IgD-negative memory B cell (primary cell): ENCODE data around the gene GMFB. TPM values are rescaled to one million over a fixed set of nuclear protein-coding genes. Genes with fewer than 3 reads are reported as not detected.
"Not testable (repeated sequence)": the region's sequence is repeated elsewhere in the genome, so short reads cannot be mapped to it uniquely, and the experiment has no call there.

Experiments used
- H3K27ac Mint-ChIP-seq, 3 donors: one replicate each; pipeline ENCODE4 v1.8.0; 2020 to 2022; ENCODE audit warnings: mild to moderate bottlenecking in 3 of 3, mixed read lengths in 3 of 3, moderate library complexity in 1 of 3
- H3K27me3 Mint-ChIP-seq: one replicate; pipeline ENCODE4 v1.8.0; 2021; ENCODE audit warnings: mixed read lengths
- H3K36me3 Mint-ChIP-seq: one replicate; pipeline ENCODE4 v1.8.0; 2020; ENCODE audit warnings: mild to moderate bottlenecking, mixed read lengths
- H3K4me1 Mint-ChIP-seq, 3 donors: one replicate each; pipeline ENCODE4 v1.8.0; 2020 to 2022; ENCODE audit warnings: mixed read lengths in 3 of 3, mild to moderate bottlenecking in 1 of 3
- H3K4me3 Mint-ChIP-seq, 4 donors: one replicate each; pipeline ENCODE4 v1.8.0; 2020 to 2022; ENCODE audit warnings: mild to moderate bottlenecking in 4 of 4, mixed read lengths in 4 of 4, moderate library complexity in 3 of 4
- H3K9me3 Mint-ChIP-seq, 3 donors: one replicate each; pipeline ENCODE4 v1.8.0; 2020 to 2021; ENCODE audit warnings: mixed read lengths in 3 of 3, mild to moderate bottlenecking in 1 of 3
- polyA plus RNA-seq: library from polyadenylated mRNA; unstranded; fragments of 300-500 nt; fragmentation: Illumina TruSeq; gene quantifications from one replicate; pipeline ENCODE4 v1.2.3, GENCODE V29; 2021

GMFB gene
- polyA plus RNA-seq, 1 donor from 2014 or later: 17.8 TPM

- not testable (repeated sequence) for H3K4me3 Mint-ChIP-seq, H3K27me3 Mint-ChIP-seq, H3K27ac Mint-ChIP-seq, H3K4me1 Mint-ChIP-seq, H3K36me3 Mint-ChIP-seq, H3K9me3 Mint-ChIP-seq
Measured at GRCh38 chr14:54458536-54458935, 30.2 kb downstream of the GMFB start.

- peak overlapping the region in 1 of 3 donors; percentile 43 for H3K27ac Mint-ChIP-seq
- no peak overlapping the region for H3K4me3 Mint-ChIP-seq
- H3K4me1 Mint-ChIP-seq: no peaks in the 10 kb centered on the region
- peaks cover 0 to 9% (median 3%) of the 10 kb centered on the region in 3 donors for H3K9me3 Mint-ChIP-seq
- peaks cover 3% of the 10 kb centered on the region for H3K36me3 Mint-ChIP-seq
- no peaks in the 10 kb centered on the region for H3K27me3 Mint-ChIP-seq
Measured at GRCh38 chr14:54457609-54457996, 31.2 kb downstream of the GMFB start.

- not testable (repeated sequence) for H3K9me3 Mint-ChIP-seq, H3K4me1 Mint-ChIP-seq, H3K4me3 Mint-ChIP-seq, H3K27me3 Mint-ChIP-seq, H3K27ac Mint-ChIP-seq, H3K36me3 Mint-ChIP-seq
Measured at GRCh38 chr14:54456820-54457608, 31.8 kb downstream of the GMFB start.

GRCh38 chr14:54455363-54455762 is 33.4 kb downstream of the GMFB start:
- Mint-ChIP-seq H3K9me3 (peaks cover 0 to 9% (median 0%) of the 10 kb centered on the region in 3 donors), H3K4me3 (no peak overlapping the region), H3K4me1 (peaks cover 0 to 6% (median 5%) of the 10 kb centered on the region in 3 donors), H3K36me3 (peaks cover 3% of the 10 kb centered on the region), H3K27ac (no peak overlapping the region), H3K27me3 (no peaks in the 10 kb centered on the region)

GRCh38 chr14:54453990-54454389 is 34.8 kb downstream of the GMFB start:
- H3K36me3 Mint-ChIP-seq, H3K4me1 Mint-ChIP-seq, H3K27ac Mint-ChIP-seq, H3K4me3 Mint-ChIP-seq, H3K27me3 Mint-ChIP-seq, H3K9me3 Mint-ChIP-seq: not testable (repeated sequence)

- H3K27me3 Mint-ChIP-seq: no peaks in the 10 kb centered on the region
- no peak overlapping the region for H3K27ac Mint-ChIP-seq
Measured at GRCh38 chr14:54453252-54453651, 35.5 kb downstream of the GMFB start.

GRCh38 chr14:54451961-54452360 is 36.8 kb downstream of the GMFB start:
- peaks cover 0 to 6% (median 5%) of the 10 kb centered on the region in 3 donors for H3K4me1 Mint-ChIP-seq
- no peak overlapping the region for H3K27ac Mint-ChIP-seq
- no peaks in the 10 kb centered on the region for H3K27me3 Mint-ChIP-seq
- H3K36me3 Mint-ChIP-seq: no peaks in the 10 kb centered on the region
- no peak overlapping the region for H3K4me3 Mint-ChIP-seq
- H3K9me3 Mint-ChIP-seq: no peaks in the 10 kb centered on the region

More at GRCh38 chr14:54453252-54453651, 35.5 kb downstream of the GMFB start:
- no peak overlapping the region for H3K4me3 Mint-ChIP-seq
- no peaks in the 10 kb centered on the region for H3K36me3 Mint-ChIP-seq
- H3K9me3 Mint-ChIP-seq: peaks cover 0 to under 1% (median 0%) of the 10 kb centered on the region in 3 donors
- H3K4me1 Mint-ChIP-seq: peaks cover 0 to 6% (median 5%) of the 10 kb centered on the region in 3 donors

- peaks cover 0 to 6% (median 5%) of the 10 kb centered on the region in 3 donors for H3K4me1 Mint-ChIP-seq
- H3K36me3 Mint-ChIP-seq: no peaks in the 10 kb centered on the region
- no peaks in the 10 kb centered on the region for H3K27me3 Mint-ChIP-seq
- H3K9me3 Mint-ChIP-seq: no peaks in the 10 kb centered on the region
- H3K27ac Mint-ChIP-seq: no peak overlapping the region
- no peak overlapping the region for H3K4me3 Mint-ChIP-seq
Measured at GRCh38 chr14:54451121-54451601, 37.6 kb downstream of the GMFB start.

GRCh38 chr14:54450535-54450934 is 38.2 kb downstream of the GMFB start:
- H3K27ac Mint-ChIP-seq: no peak overlapping the region
- no peaks in the 10 kb centered on the region for H3K36me3 Mint-ChIP-seq
- H3K4me1 Mint-ChIP-seq: peaks cover 0 to 6% (median 5%) of the 10 kb centered on the region in 3 donors
- no peaks in the 10 kb centered on the region for H3K9me3 Mint-ChIP-seq
- peaks cover 1% of the 10 kb centered on the region for H3K27me3 Mint-ChIP-seq
- H3K4me3 Mint-ChIP-seq: no peak overlapping the region

GRCh38 chr14:54447231-54447692 is 41.5 kb downstream of the GMFB start:
- Mint-ChIP-seq H3K27ac (no peak overlapping the region), H3K4me3 (no peak overlapping the region), H3K4me1 (peaks cover 0 to 6% (median 5%) of the 10 kb centered on the region in 3 donors), H3K27me3 (peaks cover 1% of the 10 kb centered on the region), H3K9me3 (no peaks in the 10 kb centered on the region), H3K36me3 (peaks cover 2% of the 10 kb centered on the region)

- Mint-ChIP-seq H3K4me3 (peak overlapping the region in 1 of 4 donors; percentile 42), H3K9me3 (no peaks in the 10 kb centered on the region), H3K27ac (no peak overlapping the region), H3K36me3 (peaks cover 2% of the 10 kb centered on the region), H3K4me1 (peaks cover 5 to 14% (median 14%) of the 10 kb centered on the region in 3 donors), H3K27me3 (peaks cover 1% of the 10 kb centered on the region)
Measured at GRCh38 chr14:54446161-54446693, 42.6 kb downstream of the GMFB start.

- peaks cover 1% of the 10 kb centered on the region for H3K27me3 Mint-ChIP-seq
- peaks cover 13 to 20% (median 17%) of the 10 kb centered on the region in 3 donors for H3K4me1 Mint-ChIP-seq
Measured at GRCh38 chr14:54444681-54445080, 44.1 kb downstream of the GMFB start.

GRCh38 chr14:54443981-54444380 is 44.8 kb downstream of the GMFB start:
- Mint-ChIP-seq H3K4me1 (peaks cover 14 to 22% (median 19%) of the 10 kb centered on the region in 3 donors), H3K27ac (no peak overlapping the region), H3K9me3 (no peaks in the 10 kb centered on the region), H3K27me3 (peaks cover 1% of the 10 kb centered on the region), H3K36me3 (peaks cover 2% of the 10 kb centered on the region), H3K4me3 (peak overlapping the region in 1 of 4 donors; percentile 43)

More at GRCh38 chr14:54444681-54445080, 44.1 kb downstream of the GMFB start:
- Mint-ChIP-seq H3K9me3 (no peaks in the 10 kb centered on the region), H3K27ac (no peak overlapping the region), H3K36me3 (peaks cover 2% of the 10 kb centered on the region), H3K4me3 (no peak overlapping the region)

GRCh38 chr14:54442961-54443360 is 45.8 kb downstream of the GMFB start:
- not testable (repeated sequence) for H3K27me3 Mint-ChIP-seq, H3K9me3 Mint-ChIP-seq, H3K27ac Mint-ChIP-seq

More at GRCh38 chr14:54442961-54443360, 45.8 kb downstream of the GMFB start:
- H3K4me3 Mint-ChIP-seq, H3K36me3 Mint-ChIP-seq: not testable (repeated sequence)
- H3K4me1 Mint-ChIP-seq: peaks cover 19 to 28% (median 21%) of the 10 kb centered on the region in 3 donors
